RWPE2 (cell line): ENCODE data around the gene DCST2.

Experiments
- ATAC-seq: fragments of 200-7000 bp; cut with Tn5 transposase; 3 replicates; pipeline ENCODE4 v1.9.1; 2021; ENCODE audit warnings: low read depth
- DNase-seq: peaks from one replicate; pipeline ENCODE4 v3.0.0-alpha.2; 2020; ENCODE audit warnings: low spot score
- H3K27ac ChIP-seq: fragments of 450-650 bp; 2 replicates; pipeline ENCODE4 v1.5.1; 2017; ENCODE audit warnings: mild to moderate bottlenecking; ENCODE audit not compliant: poor library complexity, severe bottlenecking
- H3K27me3 ChIP-seq: fragments of 250-450 bp; sonication (Bioruptor Pico); 2 replicates; pipeline ENCODE4 v1.5.1; 2021; ENCODE audit warnings: mild to moderate bottlenecking, moderate library complexity; ENCODE audit not compliant: insufficient read depth, poor library complexity, severe bottlenecking
- H3K36me3 ChIP-seq: fragments of 250-450 bp; sonication (Bioruptor Pico); 2 replicates; pipeline ENCODE4 v1.5.1; 2020; ENCODE audit warnings: low read depth, mild to moderate bottlenecking, moderate library complexity
- H3K4me1 ChIP-seq: fragments of 250-450 bp; sonication (Bioruptor Pico); 2 replicates; pipeline ENCODE4 v1.5.1; 2021; ENCODE audit warnings: mild to moderate bottlenecking, moderate library complexity; ENCODE audit not compliant: insufficient read depth, poor library complexity, severe bottlenecking
- H3K4me3 ChIP-seq: fragments of 250-450 bp; sonication (Bioruptor Pico); 2 replicates; pipeline ENCODE4 v1.5.1; 2021; ENCODE audit warnings: mild to moderate bottlenecking, moderate library complexity; ENCODE audit not compliant: severe bottlenecking
- H3K9me3 ChIP-seq: fragments of 250-450 bp; sonication (Bioruptor Pico); 2 replicates; pipeline ENCODE4 v1.5.1; 2021; ENCODE audit warnings: mild to moderate bottlenecking, moderate library complexity; ENCODE audit not compliant: severe bottlenecking
- TF ChIP-seq, protein P1 (sequence below): fragments of 450-650 bp; IDR thresholded peaks from one replicate; pipeline ENCODE4 v1.5.1; 2017; ENCODE audit warnings: mild to moderate bottlenecking, moderate library complexity; ENCODE audit not compliant: poor library complexity, severe bottlenecking

DCST2 gene

GRCh38 chr1:155014709-155015508, 18.7 kb downstream of the DCST2 start:
- peak; percentile 58 for DNase-seq
- ATAC-seq = no peak
- H3K36me3 ChIP-seq = peaks cover 36% of the 10 kb centered on the region
- no peaks in the 10 kb centered on the region for H3K27me3 ChIP-seq
- H3K4me1 ChIP-seq = peaks cover 28% of the 10 kb centered on the region
- H3K27ac ChIP-seq = peak overlapping the region; percentile 92
- H3K9me3 ChIP-seq = no peaks in the 10 kb centered on the region
- no peak overlapping the region for H3K4me3 ChIP-seq
- TF ChIP-seq, protein P1, sequence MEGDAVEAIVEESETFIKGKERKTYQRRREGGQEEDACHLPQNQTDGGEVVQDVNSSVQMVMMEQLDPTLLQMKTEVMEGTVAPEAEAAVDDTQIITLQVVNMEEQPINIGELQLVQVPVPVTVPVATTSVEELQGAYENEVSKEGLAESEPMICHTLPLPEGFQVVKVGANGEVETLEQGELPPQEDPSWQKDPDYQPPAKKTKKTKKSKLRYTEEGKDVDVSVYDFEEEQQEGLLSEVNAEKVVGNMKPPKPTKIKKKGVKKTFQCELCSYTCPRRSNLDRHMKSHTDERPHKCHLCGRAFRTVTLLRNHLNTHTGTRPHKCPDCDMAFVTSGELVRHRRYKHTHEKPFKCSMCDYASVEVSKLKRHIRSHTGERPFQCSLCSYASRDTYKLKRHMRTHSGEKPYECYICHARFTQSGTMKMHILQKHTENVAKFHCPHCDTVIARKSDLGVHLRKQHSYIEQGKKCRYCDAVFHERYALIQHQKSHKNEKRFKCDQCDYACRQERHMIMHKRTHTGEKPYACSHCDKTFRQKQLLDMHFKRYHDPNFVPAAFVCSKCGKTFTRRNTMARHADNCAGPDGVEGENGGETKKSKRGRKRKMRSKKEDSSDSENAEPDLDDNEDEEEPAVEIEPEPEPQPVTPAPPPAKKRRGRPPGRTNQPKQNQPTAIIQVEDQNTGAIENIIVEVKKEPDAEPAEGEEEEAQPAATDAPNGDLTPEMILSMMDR = no peak

- H3K4me3 ChIP-seq = no peak overlapping the region
- peaks cover 35% of the 10 kb centered on the region for H3K36me3 ChIP-seq
- TF ChIP-seq, protein P1 = no peak
- H3K27me3 ChIP-seq = no peaks in the 10 kb centered on the region
- no peaks in the 10 kb centered on the region for H3K9me3 ChIP-seq
- ATAC-seq (no peak), DNase-seq (peak; percentile 51)
- peaks cover 28% of the 10 kb centered on the region for H3K4me1 ChIP-seq
- H3K27ac ChIP-seq = peak overlapping the region; percentile 92
Measured at GRCh38 chr1:155013632-155014031, 19.9 kb downstream of the DCST2 start.

DNA sequence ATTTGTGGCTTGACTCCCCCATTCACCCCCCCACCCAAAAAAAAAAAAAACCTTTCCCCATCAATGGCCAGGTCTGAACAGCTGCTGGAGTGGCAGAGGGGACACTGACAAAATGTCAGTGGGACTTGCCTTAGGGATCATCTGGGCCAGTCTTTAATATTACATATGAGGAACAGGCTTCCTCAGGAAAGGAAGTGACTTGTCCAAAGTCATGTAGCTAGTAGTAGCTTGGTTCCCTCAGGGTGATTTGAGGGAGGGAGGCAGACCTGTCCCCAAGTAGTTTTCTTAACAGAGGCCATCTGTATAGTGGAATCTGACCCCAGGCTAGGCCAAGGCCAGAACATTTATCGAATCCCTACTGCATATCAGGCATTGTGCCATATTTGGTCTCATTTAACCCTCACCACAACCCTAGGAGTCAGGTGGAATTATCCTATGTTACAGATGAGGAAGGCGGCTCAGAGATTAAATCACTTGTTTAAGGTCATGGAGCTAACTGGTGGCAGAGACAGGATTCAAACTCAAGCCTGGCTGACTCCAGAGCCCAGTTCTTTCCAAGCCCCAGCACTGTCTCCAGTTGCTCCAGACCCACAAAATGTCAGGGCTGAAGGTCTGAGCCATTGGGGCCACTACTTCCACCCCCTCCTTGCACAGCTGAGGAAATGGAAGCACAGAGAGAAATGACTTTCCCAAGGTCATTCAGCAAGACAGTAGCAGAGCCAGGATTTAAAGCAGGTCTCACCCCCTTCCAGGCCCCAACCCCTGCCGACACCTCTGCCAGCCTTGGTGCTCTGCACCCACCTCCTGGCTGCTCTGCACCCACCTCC, 20.6 kb downstream of the DCST2 start:
- TF ChIP-seq, protein P1 = no peak
- ATAC-seq (no peak), DNase-seq (no peak)
- peaks cover 33% of the 10 kb centered on the region for H3K4me1 ChIP-seq
- peaks cover 40% of the 10 kb centered on the region for H3K36me3 ChIP-seq
- no peak overlapping the region for H3K4me3 ChIP-seq
- no peaks in the 10 kb centered on the region for H3K27me3 ChIP-seq
- H3K9me3 ChIP-seq = no peaks in the 10 kb centered on the region
- H3K27ac ChIP-seq = peak overlapping the region; percentile 92

GRCh38 chr1:155012026-155012546, 21.5 kb downstream of the DCST2 start:
- Histone ChIP-seq H3K27ac (peak overlapping the region; percentile 92), H3K4me1 (peaks cover 38% of the 10 kb centered on the region), H3K4me3 (no peak overlapping the region), H3K27me3 (no peaks in the 10 kb centered on the region), H3K9me3 (no peaks in the 10 kb centered on the region), H3K36me3 (peaks cover 45% of the 10 kb centered on the region)
- peak; percentile 90 for DNase-seq
- TF ChIP-seq, protein P1 = no peak
- ATAC-seq = peak; percentile 54
